DMS53 treated with DMSO at 0.1 percent for 48 hours (cell line): ENCODE measurements around the gene CERT1.
A peak's percentile ranks its signal among the peaks of the same experiment; 100 is the strongest.
"Not testable (repeated sequence)": the region's sequence is repeated elsewhere in the genome, so short reads cannot be mapped to it uniquely, and the experiment has no call there.

Source experiments
- DNase-seq: peaks from one replicate; lab custom pipeline; 2025; ENCODE audit not compliant: unreplicated experiment; lab: John Stamatoyannopoulos, UW

Gene CERT1, protein sequence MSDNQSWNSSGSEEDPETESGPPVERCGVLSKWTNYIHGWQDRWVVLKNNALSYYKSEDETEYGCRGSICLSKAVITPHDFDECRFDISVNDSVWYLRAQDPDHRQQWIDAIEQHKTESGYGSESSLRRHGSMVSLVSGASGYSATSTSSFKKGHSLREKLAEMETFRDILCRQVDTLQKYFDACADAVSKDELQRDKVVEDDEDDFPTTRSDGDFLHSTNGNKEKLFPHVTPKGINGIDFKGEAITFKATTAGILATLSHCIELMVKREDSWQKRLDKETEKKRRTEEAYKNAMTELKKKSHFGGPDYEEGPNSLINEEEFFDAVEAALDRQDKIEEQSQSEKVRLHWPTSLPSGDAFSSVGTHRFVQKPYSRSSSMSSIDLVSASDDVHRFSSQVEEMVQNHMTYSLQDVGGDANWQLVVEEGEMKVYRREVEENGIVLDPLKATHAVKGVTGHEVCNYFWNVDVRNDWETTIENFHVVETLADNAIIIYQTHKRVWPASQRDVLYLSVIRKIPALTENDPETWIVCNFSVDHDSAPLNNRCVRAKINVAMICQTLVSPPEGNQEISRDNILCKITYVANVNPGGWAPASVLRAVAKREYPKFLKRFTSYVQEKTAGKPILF

DNA sequence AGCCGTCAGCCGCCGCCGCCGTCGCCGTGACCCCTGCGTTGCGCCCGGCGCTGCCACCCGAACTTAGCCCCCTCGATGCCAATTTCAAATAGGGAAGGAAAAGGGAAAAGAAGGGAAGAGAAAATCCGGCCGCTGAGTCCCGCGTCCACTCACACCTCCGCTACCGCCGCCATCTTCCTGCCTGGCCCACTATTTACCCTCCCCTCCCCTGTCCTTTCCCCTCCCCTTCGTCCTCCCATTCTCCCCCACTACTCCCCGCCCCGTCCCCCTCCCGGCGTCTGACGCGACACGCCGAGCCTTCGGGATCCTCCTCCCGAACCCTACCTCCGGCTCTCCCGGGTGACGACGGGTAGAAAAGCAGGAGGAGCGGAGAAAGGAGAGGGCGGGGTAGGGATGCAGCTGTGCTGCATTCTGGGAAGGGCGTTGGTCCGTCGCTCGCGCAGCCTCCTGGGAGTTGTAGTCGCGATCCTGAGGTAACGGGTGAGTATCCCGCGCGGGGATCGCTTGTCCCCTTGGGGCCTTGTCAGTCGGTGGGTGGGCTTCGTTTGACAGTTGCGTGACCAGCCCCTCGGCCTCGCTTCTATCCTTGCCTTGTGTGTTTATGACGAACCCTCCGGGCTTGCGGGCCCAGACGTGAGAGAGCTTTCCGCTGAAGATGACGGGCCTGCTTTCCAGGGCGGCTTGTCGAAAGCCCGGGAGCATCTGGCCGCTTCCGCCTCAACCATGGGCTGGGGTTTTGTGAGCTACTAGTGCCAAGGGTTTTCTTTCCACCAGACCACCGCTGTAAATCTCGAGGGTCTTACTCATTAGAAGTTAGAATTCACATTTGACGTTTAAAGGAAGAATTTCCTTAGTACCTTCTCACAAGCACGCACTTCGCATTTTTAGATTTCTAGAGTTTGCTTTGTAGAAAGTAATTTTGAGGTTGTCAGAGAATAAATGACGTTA lies at the start of gene CERT1, which contains the start of gene POLK:
Gene CERT1, minus strand, starts transcription at position 195 of the 948 bp plus-strand sequence. CDS start 422 bp downstream, outside the sequence.
Gene POLK, plus strand, starts transcription at position 457 of the 948 bp plus-strand sequence.
- DNase-seq: peak; percentile 90

DNA sequence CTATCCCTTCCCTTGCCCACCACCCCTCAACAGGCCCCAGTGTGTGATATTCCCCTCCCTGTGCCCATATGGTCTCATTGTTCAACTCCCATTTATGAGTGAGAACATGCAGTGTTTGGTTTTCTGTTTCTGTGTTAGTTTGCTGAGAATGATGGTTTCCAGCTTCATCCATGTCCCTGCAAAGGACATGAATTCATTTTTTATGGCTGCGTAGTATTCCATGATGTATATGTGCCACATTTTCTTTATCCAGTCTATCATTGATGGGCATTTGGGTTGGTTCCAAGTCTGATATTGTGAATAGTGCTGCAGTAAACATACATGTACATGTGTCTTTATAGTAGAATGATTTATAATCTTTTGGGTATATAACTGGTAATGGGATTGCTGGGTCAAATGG lies 49.2 kb upstream of the CERT1 start:
- DNase-seq: not testable (repeated sequence)

DNA sequence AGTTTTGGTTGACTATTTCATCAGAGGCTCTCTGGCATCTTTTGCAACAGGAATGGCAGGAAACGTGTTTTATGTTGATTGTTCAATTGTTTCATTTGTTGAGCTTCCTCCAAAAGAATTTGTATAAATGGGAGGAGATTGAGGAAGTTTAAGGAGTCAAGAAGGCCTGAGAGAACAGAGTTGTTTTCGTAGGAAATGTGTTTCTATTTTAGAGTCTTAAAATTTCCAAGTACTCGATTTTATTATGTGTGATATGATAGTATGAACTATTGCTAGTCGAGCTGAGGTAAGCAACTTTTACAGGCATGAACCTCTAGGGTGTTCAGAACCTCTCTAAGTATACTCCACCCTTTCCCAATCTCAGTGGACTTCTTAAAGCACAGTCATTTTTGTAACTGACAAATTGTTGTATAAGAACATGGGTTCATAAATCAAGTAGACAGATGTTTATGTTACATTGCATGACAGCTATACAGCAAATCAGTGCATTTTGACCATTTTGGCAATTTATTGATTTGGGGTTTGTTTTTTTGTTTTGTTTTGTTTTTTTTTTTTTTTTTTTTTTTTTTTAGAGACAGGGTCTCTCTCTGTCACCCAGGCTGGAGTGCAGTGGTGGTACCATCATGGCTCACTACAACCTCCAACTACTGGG lies 47.7 kb upstream of the CERT1 start:
- no peak for DNase-seq

DNA sequence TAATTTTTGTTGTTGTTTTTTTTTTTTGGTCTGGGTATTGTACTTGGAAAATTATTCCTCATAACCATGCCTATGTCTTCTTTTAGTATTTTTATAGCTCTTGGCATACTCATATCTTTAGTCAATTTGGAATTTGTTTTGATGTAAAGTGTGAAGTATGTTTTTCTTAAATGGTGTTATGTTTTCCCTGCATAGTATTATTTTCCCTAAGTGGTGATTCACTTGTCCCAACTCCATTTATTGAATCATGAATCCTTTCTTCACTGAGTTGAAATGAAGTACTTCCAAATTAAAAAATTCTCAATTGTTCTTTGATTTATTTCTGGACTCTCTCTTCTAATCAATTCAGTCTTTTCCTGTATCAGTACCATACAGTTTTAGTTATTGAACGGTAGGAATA lies 46.8 kb upstream of the CERT1 start:
- no peak for DNase-seq

DNA sequence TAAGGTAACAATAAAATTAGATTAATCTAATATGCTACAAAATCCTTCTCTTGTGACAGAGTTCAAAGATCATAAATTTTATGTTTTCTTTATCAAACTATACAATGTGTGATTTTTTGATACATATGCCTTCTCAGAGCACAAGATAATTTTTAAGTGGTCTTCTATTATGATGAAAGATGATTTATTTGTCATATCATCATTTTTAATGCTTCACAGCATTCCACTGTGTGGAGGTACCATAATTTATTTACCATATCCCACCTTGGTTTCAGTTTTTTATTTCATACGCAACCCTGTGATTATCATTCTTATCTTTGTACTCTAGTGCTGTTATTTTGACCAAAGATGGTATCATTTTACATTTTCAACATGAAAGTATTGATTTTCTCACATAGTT lies 41.9 kb upstream of the CERT1 start:
- DNase-seq: no peak

DNA sequence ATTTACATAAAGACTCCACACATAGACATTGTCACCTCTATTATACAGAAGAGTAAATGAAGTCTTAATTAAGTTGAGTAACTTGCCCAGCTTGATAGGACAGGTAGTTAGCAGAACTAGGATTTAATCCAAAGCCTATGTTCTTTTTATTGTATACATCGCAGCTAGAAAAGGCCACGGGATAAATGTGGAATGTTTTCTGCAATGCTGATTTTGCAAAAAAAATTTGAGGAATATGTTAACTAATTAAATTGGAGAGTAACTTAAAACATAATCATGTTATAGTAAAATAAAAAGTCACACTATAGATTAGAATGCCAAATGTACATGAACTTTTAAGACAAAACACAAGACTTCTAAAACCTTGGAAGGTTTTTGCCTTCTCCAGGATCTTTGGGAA lies 41.3 kb upstream of the CERT1 start:
- no peak for DNase-seq

DNA sequence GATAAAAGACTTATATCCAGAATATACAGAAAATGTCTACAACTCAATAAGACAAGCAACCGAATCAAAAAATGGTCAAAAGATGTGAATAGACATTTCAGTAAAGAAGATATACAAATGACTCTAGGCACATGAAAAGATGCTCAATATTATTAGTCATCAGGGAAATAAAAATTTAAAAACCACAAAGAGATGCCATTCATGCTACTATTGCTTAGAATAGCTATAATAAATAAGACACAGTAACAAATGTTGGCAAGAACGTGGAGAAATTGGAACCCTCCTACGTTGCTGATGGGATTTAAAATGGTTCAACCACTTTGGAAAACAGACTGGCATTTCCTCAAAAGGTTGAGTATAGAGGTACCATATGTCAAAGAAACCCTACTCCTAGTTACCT lies 40.0 kb upstream of the CERT1 start:
- no peak for DNase-seq

DNA sequence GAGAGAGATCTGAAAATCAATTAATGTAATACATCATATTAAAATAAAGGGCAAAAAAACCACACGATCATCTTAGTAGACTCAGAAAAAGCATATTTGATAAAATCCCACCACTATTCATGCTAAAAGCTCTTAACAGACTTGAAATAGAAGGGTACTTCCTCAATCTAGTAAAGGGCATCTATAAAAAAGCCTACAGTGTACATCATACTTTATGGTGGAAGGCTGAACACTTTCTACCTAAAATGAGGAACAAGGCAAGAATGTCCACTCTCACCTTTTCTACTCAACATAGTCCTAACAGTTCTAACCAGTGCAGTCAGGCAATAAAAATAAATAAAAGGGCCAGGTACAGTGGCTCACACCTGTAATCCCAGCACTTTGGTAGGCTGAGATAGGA lies 39.2 kb upstream of the CERT1 start:
- DNase-seq: no peak

DNA sequence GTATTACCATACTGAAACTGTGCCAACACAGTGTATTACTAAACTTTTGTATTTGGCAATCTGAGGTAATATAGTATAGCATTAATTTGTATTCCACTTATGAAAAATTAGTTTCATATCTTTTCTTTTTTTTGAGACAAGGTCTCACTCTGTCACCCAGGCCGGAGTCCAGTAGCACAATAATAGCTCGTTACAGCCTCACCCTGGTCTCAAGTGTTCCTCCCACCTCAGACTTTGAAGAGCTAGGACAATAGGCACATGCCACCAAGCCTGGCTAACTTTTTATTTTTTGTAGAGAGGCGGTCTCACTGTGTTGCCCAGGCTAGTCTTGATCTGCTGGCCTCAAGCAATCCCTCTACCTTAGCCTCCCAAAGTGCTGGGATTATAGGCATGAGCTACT lies 36.4 kb upstream of the CERT1 start:
- DNase-seq: no peak

DNA sequence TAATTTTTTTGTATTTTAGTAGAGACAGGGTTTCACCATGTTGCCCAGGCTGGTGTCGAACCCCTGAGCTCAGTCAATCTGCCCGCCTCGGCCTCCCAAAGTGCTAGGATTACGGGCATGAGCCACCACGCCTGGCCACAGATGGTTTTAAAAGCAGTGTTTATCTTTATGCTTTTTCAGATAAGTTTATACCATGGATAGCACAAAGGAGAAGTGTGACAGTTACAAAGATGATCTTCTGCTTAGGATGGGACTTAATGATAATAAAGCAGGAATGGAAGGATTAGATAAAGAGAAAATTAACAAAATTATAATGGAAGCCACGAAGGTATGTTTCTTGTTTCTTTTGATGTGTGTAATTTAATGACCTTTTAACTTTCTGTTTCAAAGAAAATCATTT lies 35.4 kb upstream of the CERT1 start:
- no peak for DNase-seq

DNA sequence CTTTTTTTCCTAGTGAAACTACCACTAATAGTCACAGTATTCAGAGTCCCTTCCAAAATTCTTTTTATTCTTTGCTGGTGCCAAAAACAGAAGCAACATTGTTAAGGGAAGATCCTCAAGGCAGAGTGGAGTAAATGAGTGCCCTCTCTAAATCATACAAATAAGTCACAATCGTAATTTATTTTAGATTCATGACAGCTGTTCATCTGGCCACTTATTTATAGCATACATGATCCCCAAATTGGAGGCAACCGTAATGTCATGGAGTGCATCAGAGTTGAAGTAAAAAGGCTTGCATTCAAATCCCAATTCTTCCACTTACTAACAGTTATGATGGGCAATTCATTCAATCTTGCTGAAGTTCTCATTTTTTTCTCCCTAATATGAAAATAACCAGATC lies 33.7 kb upstream of the CERT1 start:
- no peak for DNase-seq

DNA sequence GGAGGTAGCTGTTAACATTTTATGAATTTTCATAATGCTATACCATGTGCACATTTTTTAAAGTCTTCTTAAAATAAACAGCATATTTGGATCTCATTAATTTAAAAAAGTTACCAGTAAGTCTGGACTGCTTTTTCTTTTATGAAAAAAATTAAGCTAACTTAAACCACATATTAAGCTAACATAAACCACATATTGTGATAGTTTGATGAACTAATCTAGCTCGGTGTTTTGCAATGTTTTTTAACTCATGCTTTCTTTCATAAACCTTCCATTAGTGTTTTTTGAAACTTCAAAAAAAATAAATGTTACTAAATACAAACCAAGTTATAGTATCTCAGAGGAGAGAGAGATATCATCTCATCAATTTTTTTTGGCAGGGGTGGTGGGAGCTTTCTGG lies 26.8 kb upstream of the CERT1 start:
- DNase-seq: no peak

DNA sequence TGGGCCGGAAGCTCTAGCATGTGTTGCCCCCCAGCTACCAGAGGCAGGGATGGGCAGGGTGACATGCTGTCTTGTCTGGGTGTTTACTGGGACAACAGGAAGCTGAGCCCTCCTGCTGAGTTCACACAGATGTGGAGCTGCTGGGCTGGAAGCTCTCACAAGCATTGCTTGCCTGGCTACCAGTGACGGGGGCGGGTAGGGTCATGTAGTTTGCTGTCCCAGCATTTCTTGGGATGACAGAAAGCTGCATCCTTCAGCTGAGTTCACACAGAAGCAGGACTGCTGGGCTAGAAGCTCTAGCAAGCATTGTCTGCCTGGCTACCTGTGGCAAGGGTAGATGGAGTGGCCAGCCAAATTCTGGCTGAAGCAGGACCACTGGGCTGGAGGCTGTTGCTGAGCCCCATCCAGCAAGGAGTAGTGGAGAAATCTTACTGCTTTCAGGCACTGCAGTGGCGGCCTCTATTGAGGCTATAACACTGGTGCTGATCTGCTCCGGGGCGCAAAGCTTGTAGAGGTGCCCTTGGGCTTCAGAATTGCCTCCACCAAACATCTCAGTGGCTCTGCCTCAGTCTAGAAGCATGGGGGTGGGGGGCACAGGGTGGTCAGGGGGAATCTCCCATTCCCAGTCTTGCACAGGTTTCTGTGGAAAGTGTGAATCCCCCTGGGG lies 25.4 kb upstream of the CERT1 start:
- no peak for DNase-seq

DNA sequence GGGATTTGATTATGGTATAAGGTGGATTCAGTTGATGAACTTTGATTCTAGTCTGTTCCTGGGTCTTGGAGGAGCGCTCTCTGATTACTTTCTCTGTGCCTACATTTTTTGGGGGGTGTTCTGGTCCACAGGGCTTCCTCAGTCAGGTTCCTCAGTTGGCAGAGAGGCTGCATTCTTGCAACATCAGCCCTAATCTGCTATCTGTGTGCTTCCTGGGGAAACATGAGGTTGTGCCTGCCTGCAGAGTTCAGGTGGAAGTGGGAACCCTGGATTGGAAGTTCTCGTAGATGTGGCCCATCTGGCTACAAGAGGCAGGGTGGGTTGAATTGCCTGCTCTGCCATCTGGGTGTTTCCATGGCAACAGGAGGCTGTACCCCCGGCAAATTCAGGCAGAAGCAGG lies 24.7 kb upstream of the CERT1 start:
- DNase-seq: no peak

DNA sequence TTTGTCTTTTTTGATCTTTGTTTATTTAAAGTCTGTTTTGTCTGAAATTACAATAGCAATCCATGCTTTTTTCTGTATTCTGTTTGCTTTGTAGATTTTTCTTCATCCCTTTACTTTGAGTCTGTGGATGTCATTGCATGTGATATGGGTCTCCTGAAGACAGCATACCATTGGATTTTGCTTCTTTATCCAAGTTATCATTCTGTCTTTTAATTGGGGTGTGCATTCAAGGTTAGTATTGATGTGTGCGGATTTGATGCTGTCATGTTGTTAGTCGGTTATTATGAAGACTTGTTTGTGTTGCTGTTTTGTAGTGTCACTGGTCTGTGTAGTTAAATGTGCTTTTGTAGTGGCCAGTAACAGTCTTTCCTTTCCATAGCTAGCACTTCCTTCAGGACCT lies 23.3 kb upstream of the CERT1 start:
- DNase-seq: no peak

DNA sequence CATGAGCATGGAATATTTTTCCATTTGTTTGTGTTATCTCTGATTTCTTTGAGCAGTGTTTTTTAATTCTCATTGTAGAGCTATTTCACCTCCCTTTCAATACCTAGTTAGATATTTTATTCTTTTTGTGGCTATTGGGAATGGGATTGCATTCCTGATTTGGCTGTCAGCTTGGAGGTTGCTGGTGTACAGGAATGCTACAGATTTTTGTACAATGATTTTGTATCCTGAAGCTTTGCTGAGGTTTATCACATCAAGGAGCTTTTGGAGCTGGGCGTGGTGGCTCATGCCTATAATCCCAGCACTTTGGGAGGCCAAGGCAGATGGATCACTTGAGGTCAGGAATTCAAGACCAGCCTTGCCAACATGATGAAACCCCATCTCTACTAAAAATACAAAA lies 22.3 kb upstream of the CERT1 start:
- not testable (repeated sequence) for DNase-seq

DNA sequence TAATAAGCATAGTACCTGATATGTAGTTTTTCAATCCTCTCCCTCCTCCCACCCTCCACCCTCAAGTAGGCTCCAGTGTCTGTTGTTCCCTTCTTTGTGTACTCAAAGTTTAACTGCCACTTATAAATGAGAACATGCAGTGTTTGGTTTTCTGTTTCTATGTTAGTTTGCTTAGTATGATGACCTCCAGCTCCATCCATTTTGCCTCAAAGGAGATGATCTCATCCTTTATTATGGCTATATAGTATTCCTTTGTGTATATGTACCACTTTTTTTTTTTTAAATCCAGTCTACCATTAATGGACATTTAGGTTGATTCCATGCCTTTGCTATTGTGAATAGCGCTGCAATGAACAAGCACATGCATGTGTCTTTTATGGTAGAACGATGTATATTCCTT lies 20.8 kb upstream of the CERT1 start:
- DNase-seq: no peak

DNA sequence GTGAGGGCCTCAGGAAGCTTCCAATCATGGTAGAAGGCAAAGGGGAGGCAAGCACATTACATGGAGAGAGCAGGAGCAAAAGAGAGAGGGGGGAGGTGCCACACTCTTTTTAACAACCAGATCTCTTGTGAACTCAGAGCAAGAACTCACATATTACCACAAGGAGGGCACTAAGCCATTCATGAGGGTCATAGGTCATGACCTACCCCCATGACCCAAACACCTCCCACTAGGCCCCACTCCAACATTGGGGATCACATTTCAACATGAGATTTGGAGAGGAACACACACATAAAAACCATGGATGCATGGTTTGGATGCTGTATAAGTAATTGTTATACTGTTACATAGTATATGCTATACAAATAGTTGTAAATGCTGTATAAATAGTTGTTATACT lies 17.8 kb upstream of the CERT1 start:
- DNase-seq: no peak

DNA sequence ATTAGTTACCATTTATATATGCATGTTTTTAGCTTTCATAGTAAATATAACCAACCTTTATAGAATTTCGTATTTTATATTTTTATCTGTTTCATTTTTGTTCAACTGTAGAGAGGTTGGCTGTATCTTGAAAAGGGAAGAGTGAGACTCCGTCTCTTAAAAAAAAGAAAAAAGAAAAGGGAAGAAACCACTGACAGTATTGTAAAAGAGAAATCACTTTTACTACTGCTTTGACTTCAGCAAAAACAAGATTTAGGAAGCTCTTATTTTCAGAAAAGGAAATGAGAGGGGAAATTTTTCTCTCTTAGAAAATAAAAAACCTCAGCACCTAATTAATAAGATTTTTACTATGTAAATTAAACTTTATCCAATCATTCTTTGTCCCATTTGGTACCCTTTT lies 14.6 kb upstream of the CERT1 start:
- no peak for DNase-seq

DNA sequence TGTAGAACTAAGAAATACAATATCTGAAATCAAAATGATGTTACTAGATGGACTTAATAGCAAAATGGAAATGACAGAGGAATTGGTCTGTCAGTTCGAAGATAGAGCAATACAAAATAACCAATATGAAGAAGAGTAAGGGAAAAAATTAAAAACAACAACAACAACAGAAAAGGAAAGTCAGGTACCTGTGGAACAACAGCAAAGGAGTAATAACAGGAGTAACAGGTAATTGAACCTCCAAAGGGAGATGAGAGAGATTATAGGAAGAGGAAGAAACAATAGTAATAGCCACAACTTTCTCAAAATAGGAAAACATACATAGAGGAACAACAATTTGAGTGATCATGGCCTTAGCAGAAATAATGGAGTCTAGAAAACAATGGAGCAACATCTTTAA lies 13.9 kb upstream of the CERT1 start:
- no peak for DNase-seq

DNA sequence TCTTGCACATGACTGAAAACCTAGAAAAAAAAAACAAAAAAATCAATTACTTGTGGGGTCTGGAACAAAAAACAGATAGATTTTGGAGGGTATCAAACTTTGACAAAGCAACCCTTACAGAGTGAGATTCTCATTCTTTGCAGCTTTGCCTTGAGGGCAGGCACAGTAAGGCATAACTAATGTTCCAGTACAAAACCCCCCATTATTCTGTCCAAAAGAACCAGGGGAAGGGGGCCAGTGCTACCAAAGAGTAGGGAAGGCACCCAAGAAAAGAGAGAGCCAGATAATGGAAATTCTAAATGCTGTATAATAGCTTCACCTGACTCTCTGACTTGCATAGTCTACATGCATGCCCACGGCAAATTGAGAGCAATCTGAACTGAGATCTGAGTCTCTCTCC lies 13.2 kb upstream of the CERT1 start:
- DNase-seq: no peak
